Astrocyte of the hippocampus (primary cell): ENCODE data around the gene GTPBP2.
A peak's percentile ranks its signal among the peaks of the same experiment; 100 is the strongest.

Experiments
- DNase-seq: peaks from one replicate; pipeline ENCODE4 v3.0.0; 2011; ENCODE audit warnings: low read depth, low spot score

Gene GTPBP2, protein sequence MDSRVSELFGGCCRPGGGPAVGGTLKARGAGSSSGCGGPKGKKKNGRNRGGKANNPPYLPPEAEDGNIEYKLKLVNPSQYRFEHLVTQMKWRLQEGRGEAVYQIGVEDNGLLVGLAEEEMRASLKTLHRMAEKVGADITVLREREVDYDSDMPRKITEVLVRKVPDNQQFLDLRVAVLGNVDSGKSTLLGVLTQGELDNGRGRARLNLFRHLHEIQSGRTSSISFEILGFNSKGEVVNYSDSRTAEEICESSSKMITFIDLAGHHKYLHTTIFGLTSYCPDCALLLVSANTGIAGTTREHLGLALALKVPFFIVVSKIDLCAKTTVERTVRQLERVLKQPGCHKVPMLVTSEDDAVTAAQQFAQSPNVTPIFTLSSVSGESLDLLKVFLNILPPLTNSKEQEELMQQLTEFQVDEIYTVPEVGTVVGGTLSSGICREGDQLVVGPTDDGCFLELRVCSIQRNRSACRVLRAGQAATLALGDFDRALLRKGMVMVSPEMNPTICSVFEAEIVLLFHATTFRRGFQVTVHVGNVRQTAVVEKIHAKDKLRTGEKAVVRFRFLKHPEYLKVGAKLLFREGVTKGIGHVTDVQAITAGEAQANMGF

GRCh38 chr6:43629104-43629504 lies at the start of gene GTPBP2:
Gene GTPBP2 (minus strand): TSS chr6:43629264. CDS start chr6:43629162, 102 bp downstream.
- DNase-seq = peak; percentile 100

DNA sequence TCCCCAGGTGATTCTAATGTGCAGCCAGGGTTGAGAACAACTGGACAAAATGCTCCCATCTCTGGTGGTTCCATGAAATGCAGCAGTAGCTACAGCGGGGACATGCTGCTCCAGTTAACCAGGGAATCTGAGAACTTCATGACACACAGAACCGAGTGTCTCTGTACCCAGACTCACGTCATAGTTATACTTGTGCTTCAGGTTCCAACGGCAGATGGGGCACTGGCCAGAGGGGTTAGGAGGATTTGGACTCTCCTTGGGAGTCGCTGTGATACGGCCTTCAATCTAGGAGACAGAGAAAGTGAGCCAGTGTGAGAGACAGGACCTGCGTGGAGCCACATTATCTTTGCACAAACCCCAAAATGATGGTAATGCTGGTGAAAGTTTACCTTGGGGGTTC lies 49.3 kb upstream of the GTPBP2 start:
- DNase-seq = no peak

DNA sequence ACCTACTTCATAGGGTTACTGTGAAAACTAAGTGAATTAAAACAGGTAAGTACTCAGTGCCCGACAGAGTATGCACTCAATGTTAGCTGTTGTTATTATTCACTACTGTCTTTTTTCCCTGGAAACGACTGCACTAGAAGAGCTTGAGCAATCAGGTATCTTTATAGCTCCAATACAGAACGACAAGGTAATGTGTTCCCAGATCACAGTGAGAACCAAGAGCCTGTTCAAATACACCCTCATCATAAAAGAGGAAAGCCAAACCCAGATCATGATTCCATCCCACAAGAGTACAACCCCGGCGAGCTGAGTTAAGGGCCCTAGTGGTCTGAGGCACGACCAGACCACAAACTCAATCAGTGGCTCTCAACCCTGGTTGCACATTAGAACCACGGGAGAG lies 48.7 kb upstream of the GTPBP2 start:
- no peak for DNase-seq

DNA sequence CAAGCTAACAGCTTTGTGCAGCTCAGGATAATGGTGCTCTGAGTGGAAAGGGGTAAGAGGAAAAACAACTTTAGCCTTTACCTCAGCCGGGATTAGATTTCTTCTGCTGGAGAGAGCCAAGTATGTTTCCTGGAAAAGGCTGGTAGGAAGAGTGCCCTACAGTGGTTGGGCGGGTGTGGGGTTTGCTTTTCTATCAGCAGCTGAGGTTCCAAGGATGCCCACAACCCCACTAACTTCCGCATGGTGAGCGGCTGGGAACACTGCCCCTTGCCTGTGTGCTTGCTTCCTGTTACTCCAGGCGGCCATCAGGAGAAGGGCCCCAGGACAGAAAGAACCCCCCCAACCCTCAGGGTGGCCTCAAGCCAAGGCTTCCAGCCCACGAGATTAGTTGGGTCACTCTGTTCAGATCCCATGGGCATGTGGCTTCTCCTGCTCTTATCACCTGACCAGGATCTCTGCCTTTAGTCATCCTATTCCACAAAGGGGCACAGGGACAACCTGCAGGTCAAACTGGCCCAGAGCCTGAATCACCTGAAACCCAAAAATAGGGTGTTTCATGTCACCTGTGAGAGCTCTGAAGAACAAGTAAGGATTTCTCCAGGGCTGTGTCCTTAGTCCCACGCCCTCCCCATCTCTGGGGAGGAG lies 48.0 kb upstream of the GTPBP2 start:
- no peak for DNase-seq

- no peak for DNase-seq
Observed at GRCh38 chr6:43674921-43675320, 45.9 kb upstream of the GTPBP2 start.

GRCh38 chr6:43674291-43674690 lies 45.2 kb upstream of the GTPBP2 start:
- DNase-seq = no peak

DNA sequence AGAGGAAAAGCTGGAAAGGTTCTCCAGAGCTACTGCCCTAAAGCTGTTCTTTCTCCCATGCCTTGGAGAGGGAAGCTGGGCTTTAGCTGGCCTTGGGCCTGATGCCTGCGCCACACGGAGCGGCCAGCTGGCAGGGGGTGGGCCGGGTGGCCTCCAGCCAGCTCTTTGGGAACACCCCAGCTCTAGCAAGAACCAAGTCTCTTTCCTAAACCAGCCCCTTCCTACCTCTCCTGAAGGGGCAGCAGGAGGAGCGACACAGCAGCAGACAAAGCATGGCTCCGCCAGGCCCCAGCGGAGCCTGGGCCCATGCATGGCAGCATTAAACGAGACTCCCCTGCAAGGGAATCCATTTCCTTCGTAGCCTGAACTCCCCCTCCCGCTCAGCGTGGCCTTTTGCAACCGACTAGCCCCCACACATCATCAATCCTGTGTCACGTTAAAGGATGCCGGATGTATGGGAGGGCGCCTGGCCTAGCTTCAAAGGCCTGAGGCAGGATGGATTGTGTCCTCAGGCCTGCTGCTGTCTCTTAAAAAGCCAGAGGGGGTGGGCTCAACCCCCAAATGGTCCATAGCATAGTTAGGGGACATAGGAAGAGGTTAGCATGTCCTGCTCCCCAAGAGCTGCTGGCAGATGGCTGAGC lies 44.5 kb upstream of the GTPBP2 start:
- DNase-seq = no peak

DNA sequence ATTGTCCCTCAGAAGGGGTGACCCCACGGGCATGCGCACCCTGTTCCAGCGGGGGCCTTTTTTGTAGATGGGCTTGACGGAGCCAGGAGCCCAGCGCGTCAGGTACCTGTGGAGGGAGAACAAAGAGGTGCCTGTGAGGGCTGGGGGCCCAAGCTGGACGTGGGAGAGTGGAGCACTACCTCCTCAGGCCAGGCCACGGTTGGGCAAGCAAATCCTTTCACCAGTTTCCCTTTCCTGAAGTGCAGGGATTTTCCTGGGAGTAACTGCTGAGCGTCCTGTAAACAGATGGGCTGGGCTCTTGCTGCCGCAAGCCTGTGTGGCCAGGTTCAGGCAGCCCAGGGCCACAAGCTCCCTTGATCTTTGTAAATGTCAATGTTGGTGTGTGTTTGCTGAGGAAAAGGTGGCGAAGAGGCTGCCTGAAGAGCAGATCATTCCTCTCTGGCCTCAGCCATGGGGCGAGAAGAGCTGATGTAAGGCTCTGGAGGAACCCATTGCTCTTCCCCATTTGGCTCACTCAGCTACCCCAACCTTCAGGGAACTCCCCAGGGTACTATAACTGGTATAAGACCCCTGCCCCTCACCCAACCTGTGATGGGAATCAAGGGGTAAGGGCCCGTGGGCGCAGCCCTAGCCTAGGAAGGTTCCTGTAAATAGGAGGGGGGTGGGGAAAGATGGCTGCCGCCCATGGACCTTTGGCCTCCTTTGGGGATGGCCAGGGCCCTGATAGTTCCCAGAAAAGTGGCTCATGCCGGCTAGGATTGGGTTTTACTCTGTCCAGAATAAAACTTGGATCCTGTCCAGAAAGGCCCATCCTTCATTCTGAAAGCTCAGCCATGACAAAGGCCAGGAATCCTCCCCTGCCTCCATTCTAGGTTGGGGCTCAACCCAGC lies 43.0 kb upstream of the GTPBP2 start:
- DNase-seq = no peak

DNA sequence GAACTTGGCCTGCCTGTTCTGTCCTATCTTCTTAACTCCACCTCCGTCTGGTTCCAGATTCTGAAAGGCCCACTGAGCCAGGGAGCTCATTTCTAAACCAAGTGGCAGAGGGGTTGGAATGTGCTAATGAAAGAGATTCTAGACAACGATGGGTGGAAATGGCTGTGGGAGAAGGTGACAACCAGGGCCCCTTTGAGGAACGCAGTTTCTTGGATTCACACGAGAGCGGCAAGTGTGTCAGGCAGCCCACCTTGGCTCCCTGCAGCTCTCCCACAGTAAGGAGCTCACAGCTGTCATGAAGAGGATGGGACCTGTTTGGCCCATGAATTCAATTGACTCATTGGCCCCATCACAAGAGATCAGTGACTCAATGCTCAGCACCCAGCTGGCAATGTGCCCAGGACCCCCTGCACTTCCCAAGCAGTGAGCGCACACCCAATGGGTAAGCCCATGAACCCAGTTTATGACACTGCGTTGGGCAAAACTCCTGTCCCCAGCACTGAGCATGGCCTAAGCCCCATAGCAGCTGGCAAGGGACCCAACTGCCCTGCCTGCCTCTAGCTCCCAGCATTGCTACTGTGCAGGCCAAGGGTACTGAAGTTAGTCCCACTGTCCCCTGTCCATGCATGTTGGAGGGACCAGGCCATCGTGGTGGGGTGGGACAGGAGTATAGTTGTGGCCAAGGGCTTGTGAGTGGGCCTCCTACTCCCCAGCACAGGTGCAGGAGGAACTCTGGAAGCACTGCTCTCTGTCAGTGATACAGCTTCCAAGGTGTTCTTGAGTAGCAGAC lies 42.1 kb upstream of the GTPBP2 start:
- DNase-seq = no peak

DNA sequence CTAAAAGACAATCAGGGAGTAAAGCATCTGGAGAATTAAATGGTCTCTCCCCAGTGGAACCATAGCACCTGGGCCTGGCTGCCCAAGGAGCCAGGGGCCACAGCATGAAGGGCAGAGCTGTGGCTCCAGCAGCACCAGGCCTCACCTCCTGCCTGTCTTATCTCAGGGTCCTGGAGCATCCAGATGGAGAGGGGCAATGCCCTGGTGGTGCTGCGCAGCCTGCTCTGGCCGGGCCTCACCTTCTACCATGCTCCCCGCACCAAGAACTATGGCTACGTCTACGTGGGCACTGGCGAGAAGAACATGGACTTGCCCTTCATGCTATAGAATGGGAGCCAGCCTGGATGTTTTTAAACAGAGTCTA lies 41.5 kb upstream of the GTPBP2 start:
- no peak for DNase-seq

DNA sequence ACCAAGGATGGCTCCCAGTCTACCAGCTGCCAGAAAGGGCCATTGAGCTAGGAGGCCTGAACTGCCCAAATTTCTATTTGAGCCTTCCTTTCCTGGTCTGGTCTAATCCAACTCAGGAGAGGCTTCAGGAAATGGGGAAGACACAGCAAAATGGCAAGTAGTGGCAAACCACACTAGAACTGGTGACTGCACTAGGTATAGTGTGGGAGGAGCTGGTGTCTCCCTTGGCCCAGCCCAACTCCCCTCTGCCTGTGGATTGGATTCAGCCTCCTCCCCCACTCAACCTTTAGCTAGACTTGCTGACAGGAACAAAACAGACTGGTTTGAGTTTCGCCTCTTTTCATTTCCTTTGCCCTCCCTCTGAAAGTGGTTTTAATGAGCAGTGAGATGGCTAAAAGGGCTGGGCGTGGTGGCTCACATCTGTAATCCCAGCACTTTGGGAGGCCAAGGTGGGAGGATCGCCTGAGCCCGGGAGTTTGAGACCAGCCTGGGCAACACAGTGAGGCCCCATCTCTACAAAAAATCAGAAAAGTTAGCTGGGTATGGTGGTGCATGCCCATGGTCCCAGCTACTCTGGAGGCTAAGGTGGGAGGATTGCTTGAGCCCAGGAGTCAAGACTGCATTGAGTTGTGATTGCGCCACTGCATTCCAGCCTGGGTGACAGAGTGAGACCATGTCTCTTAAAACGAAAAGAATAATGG lies 41.0 kb upstream of the GTPBP2 start:
- no peak for DNase-seq

GRCh38 chr6:43669050-43669921 lies 40.2 kb upstream of the GTPBP2 start:
- DNase-seq = peak; percentile 48

GRCh38 chr6:43668151-43669028 lies 39.3 kb upstream of the GTPBP2 start:
- peak; percentile 75 for DNase-seq

GRCh38 chr6:43667245-43668150 lies 38.4 kb upstream of the GTPBP2 start:
- peak; percentile 89 for DNase-seq

- DNase-seq = no peak
Observed at GRCh38 chr6:43666196-43666920, 37.3 kb upstream of the GTPBP2 start.

DNA sequence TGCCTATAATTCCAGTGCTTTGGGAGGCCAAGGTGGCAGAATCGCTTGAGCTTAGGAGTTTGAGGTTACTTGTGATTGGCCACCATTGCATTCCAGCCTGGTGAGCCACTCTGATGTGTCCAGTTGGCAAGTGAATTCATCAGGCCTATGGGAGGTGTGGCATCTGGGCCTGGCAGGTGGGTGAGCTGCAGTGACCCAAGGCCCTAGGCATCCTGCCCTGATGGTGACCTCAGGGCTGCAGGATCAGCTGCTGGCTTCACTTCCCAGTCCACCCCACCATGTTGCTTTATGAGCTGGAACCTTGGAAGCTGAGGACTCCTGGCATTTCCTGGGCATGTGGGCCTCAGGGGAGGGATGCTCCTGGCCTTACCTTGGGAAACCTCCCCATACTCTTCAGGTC lies 36.3 kb upstream of the GTPBP2 start:
- DNase-seq = peak; percentile 46
